ENCODE data around the gene FHL1.

GRCh38 chrX:136210243-136210642, 62.9 kb downstream of the FHL1 start:
- TF ChIP-seq EZH2 (IDR thresholded peaks at IDR 0.05; ENCODE audit: low read length, unreplicated experiment) = no peak
- no peak for TF ChIP-seq CTCF (conservative IDR thresholded peaks at IDR 0.05; ENCODE audit: low read depth, low read length)

Measured in PC-3 (cell line).